Inflammatory macrophage treated with lipopolysaccharide for 1 hour (primary cell): ENCODE data around the gene PRR19.

Source experiments
- DNase-seq, 2 donors: peaks; one replicate each; pipeline ENCODE4 v3.0.0-alpha.2; 2020 to 2022

Gene PRR19

GRCh38 chr19:42271045-42271419 is 30.9 kb upstream of the PRR19 start:
- no peak for DNase-seq

GRCh38 chr19:42271861-42272534 is 29.9 kb upstream of the PRR19 start:
- no peak for DNase-seq

GRCh38 chr19:42272535-42272897 is 29.4 kb upstream of the PRR19 start:
- no peak for DNase-seq

GRCh38 chr19:42272989-42273406 is 28.9 kb upstream of the PRR19 start:
- no peak for DNase-seq

- DNase-seq, result no peak
These were observed 28.4 kb upstream of the PRR19 start for GRCh38 chr19:42273407-42274064.

GRCh38 chr19:42274065-42274682 is 27.8 kb upstream of the PRR19 start:
- DNase-seq, result no peak

GRCh38 chr19:42275103-42275502 is 26.8 kb upstream of the PRR19 start:
- DNase-seq, result no peak

- no peak for DNase-seq
These were observed 26.4 kb upstream of the PRR19 start for GRCh38 chr19:42275517-42275916.

- no peak for DNase-seq
These were observed 25.6 kb upstream of the PRR19 start for GRCh38 chr19:42276284-42276683.

GRCh38 chr19:42276821-42277220 is 25.1 kb upstream of the PRR19 start:
- DNase-seq, result no peak

- no peak for DNase-seq
These were observed 24.0 kb upstream of the PRR19 start for GRCh38 chr19:42277821-42278451.

GRCh38 chr19:42278452-42279154 is 23.3 kb upstream of the PRR19 start:
- no peak for DNase-seq

- no peak for DNase-seq
These were observed 22.6 kb upstream of the PRR19 start for GRCh38 chr19:42279155-42279901.

GRCh38 chr19:42279902-42280814 is 21.8 kb upstream of the PRR19 start:
- DNase-seq, result peak; percentile 55 to 67

- DNase-seq, result no peak
These were observed 21.2 kb upstream of the PRR19 start for GRCh38 chr19:42280815-42281145.

- DNase-seq, result no peak
These were observed 20.6 kb upstream of the PRR19 start for GRCh38 chr19:42281146-42281826.

GRCh38 chr19:42281827-42282762 is 19.8 kb upstream of the PRR19 start:
- no peak for DNase-seq

GRCh38 chr19:42282819-42283187 is 19.1 kb upstream of the PRR19 start:
- DNase-seq, result no peak

GRCh38 chr19:42283188-42284065 is 18.5 kb upstream of the PRR19 start:
- peak; percentile 89 to 94 for DNase-seq
